ENCODE results near the gene SOCS3. TPM values are rescaled to one million over a fixed set of nuclear protein-coding genes. Genes with fewer than 3 reads are reported as not detected.

SOCS3 gene
- total RNA-seq, 1 experiment from 2014 or later = 53.1 TPM

DNA sequence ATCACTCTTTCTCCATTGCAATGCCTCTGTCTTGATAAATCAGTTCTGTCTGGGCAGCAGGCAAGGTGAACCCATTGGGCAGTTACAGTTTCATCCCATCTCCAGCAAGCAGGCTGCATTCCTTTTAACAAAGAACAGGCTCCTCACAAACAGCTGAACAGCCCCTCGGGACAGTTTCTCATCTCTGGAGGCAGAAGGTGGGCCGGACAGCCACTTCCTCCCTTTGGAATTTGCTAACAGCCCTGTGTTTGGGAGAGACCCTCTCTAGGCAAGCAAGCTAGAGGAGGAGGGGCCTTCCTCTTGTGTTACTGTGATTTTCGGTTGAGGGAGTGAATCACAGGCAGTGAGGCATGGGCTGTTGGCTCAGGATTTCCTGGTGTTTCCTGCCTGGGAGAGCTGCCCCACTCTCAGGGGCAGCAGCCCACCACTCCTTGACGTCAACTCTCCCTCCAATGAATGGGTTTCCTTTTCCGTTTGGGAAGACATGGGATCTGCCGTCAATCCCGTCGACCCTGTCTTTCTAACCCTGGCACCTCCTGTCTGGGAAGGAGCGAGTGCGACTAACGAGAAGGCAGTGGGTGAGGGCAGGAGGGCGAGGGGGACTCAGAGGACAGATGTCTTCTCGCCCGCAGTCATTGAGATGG, 14.9 kb upstream of the SOCS3 start:
- no peaks in the 10 kb centered on the region for H3K27me3 ChIP-seq (ENCODE audit: control insufficient read depth, insufficient read depth, low read length)
- peak overlapping the region; percentile 63 for H3K27ac ChIP-seq (ENCODE audit: low read length)
- ChIA-PET POLR2A (no interaction called here), CTCF (interaction anchor here (1.4 kb wide), 1 partner anchor 47 kb away, joined by 4 read pairs; no protein-coding TSS in a partner anchor)
- H3K4me1 ChIP-seq (ENCODE audit: control insufficient read depth, insufficient read depth, low read length) = peaks cover 26% of the 10 kb centered on the region
- DNase-seq (ENCODE audit: low read depth, low spot score) (no peak), ATAC-seq (no peak)
- in situ Hi-C loops (cut with HindIII; ENCODE audit: low pct_unique_long_range_greater_than_20kb, low sequenced_read_pairs) (no loop called here), intact Hi-C loops (cut with micrococcal nuclease; ENCODE audit: unreplicated experiment) (no loop called here)
- no peaks in the 10 kb centered on the region for H3K9me3 ChIP-seq (ENCODE audit: control insufficient read depth, insufficient read depth, low read depth, low read length)
- H3K4me3 ChIP-seq (ENCODE audit: low read depth in 2 of 2, low read length in 2 of 2) = no peak overlapping the region
- H3K36me3 ChIP-seq (ENCODE audit: control insufficient read depth, insufficient read depth, low read length) = peaks cover 3% of the 10 kb centered on the region; the same call in 1 of the 2 replicates
- no TSS peak for BruUV-seq (replicated peaks)
- TF ChIP-seq POLR2AphosphoS5 (IDR thresholded peaks at IDR 0.05; ENCODE audit: low read depth, low read length) (no peak), SIN3A (IDR thresholded peaks at IDR 0.05; ENCODE audit: borderline replicate concordance, insufficient read depth, low read depth, low read length) (no peak), TCF7L2 (IDR thresholded peaks at IDR 0.05; ENCODE audit: low read depth, low read length) (no peak), REST (IDR thresholded peaks at IDR 0.05; ENCODE audit: insufficient read depth in 1 of 2, low read depth in 2 of 2, low read length in 1 of 2) (no peak)
- TF ChIP-seq, protein P1, sequence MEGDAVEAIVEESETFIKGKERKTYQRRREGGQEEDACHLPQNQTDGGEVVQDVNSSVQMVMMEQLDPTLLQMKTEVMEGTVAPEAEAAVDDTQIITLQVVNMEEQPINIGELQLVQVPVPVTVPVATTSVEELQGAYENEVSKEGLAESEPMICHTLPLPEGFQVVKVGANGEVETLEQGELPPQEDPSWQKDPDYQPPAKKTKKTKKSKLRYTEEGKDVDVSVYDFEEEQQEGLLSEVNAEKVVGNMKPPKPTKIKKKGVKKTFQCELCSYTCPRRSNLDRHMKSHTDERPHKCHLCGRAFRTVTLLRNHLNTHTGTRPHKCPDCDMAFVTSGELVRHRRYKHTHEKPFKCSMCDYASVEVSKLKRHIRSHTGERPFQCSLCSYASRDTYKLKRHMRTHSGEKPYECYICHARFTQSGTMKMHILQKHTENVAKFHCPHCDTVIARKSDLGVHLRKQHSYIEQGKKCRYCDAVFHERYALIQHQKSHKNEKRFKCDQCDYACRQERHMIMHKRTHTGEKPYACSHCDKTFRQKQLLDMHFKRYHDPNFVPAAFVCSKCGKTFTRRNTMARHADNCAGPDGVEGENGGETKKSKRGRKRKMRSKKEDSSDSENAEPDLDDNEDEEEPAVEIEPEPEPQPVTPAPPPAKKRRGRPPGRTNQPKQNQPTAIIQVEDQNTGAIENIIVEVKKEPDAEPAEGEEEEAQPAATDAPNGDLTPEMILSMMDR (IDR thresholded peaks at IDR 0.05) = no peak

GRCh38 chr17:78374189-78374588, 14.3 kb upstream of the SOCS3 start:
- Histone ChIP-seq H3K4me1 (ENCODE audit: control insufficient read depth, insufficient read depth, low read length) (peaks cover 30% of the 10 kb centered on the region), H3K9me3 (ENCODE audit: control insufficient read depth, insufficient read depth, low read depth, low read length) (no peaks in the 10 kb centered on the region), H3K36me3 (ENCODE audit: control insufficient read depth, insufficient read depth, low read length) (peaks cover 3% of the 10 kb centered on the region; the same call in 1 of the 2 replicates), H3K27me3 (ENCODE audit: control insufficient read depth, insufficient read depth, low read length) (no peaks in the 10 kb centered on the region), H3K4me3 (ENCODE audit: low read depth in 2 of 2, low read length in 2 of 2) (no peak overlapping the region), H3K27ac (ENCODE audit: low read length) (no peak overlapping the region)
- intact Hi-C loops (cut with micrococcal nuclease; ENCODE audit: unreplicated experiment) = no loop called here
- ChIA-PET CTCF (no interaction called here), POLR2A (no interaction called here)
- TF ChIP-seq SIN3A (IDR thresholded peaks at IDR 0.05; ENCODE audit: borderline replicate concordance, insufficient read depth, low read depth, low read length) (no peak), TCF7L2 (IDR thresholded peaks at IDR 0.05; ENCODE audit: low read depth, low read length) (no peak), REST (IDR thresholded peaks at IDR 0.05; ENCODE audit: insufficient read depth in 1 of 2, low read depth in 2 of 2, low read length in 1 of 2) (no peak), POLR2AphosphoS5 (IDR thresholded peaks at IDR 0.05; ENCODE audit: low read depth, low read length) (no peak)
- TF ChIP-seq, protein P1 (IDR thresholded peaks at IDR 0.05) = no peak
- DNase-seq (ENCODE audit: low read depth, low spot score) = no peak
- no TSS peak for BruUV-seq (replicated peaks)
- ATAC-seq = no peak
- in situ Hi-C loops (cut with HindIII; ENCODE audit: low pct_unique_long_range_greater_than_20kb, low sequenced_read_pairs) = no loop called here
